PFSK-1 (cell line): ENCODE results near the gene MCRIP1. TPM values are rescaled to one million over a fixed set of nuclear protein-coding genes. Genes with fewer than 3 reads are reported as not detected.

Source experiments
- FOXP2 ChIP-seq: optimal IDR thresholded peaks from 2 replicates; pipeline ENCODE3; 2011; ENCODE audit warnings: borderline replicate concordance, control low read depth, inconsistent platforms; ENCODE audit not compliant: insufficient read depth; ENCODE audit errors: extremely low read length, extremely low read depth
- POLR2AphosphoS5 ChIP-seq: IDR thresholded peaks from 2 replicates; pipeline ENCODE4 v1.6.1; 2012; ENCODE audit warnings: low read depth, mild to moderate bottlenecking, control low read depth, low read length, moderate library complexity
- SIN3A ChIP-seq: IDR thresholded peaks from 2 replicates; pipeline ENCODE4 v1.6.1; 2012; ENCODE audit warnings: mild to moderate bottlenecking, low read length, moderate library complexity, borderline replicate concordance; ENCODE audit not compliant: insufficient read depth
- TAF1 ChIP-seq: IDR thresholded peaks from 2 replicates; pipeline ENCODE4 v1.6.1; 2012; ENCODE audit warnings: low read length, control low read depth, borderline replicate concordance; ENCODE audit not compliant: insufficient read depth
- polyA plus RNA-seq: library from polyadenylated mRNA; unstranded; fragments of >200 nt; gene quantifications from one replicate; pipeline ENCODE4 v1.2.1, GENCODE V29; 2012; ENCODE audit warnings: low read depth, missing spikeins; ENCODE audit not compliant: insufficient read length
- TF ChIP-seq, protein P1 (sequence below), 2 experiments: IDR thresholded peaks; 2 replicates each; pipeline versions ENCODE4 v1.6.1 to v1.8.0; 2011 to 2012; ENCODE audit warnings: low read depth in 2 of 2, low read length in 2 of 2, control low read depth in 1 of 2, inconsistent platforms in 1 of 2, mild to moderate bottlenecking in 1 of 2, moderate library complexity in 1 of 2; ENCODE audit not compliant: insufficient read depth in 1 of 2

The MCRIP1 gene
- polyA plus RNA-seq, result 161 TPM

GRCh38 chr17:81833160-81833920 lies at the start of gene MCRIP1:
Gene MCRIP1, minus strand, starts transcription at chr17:81833291. Its CDS starts 8,785 bp downstream, at chr17:81824506.
- peak; percentile 93 for TF ChIP-seq FOXP2
- peak; percentile 71; the same call in 1 of the 2 replicates for TF ChIP-seq TAF1
- TF ChIP-seq POLR2AphosphoS5, result peak; percentile 62; the same call in 1 of the 2 replicates
- TF ChIP-seq SIN3A, result peak; percentile 66; the same call in 1 of the 2 replicates
- TF ChIP-seq, protein P1, sequence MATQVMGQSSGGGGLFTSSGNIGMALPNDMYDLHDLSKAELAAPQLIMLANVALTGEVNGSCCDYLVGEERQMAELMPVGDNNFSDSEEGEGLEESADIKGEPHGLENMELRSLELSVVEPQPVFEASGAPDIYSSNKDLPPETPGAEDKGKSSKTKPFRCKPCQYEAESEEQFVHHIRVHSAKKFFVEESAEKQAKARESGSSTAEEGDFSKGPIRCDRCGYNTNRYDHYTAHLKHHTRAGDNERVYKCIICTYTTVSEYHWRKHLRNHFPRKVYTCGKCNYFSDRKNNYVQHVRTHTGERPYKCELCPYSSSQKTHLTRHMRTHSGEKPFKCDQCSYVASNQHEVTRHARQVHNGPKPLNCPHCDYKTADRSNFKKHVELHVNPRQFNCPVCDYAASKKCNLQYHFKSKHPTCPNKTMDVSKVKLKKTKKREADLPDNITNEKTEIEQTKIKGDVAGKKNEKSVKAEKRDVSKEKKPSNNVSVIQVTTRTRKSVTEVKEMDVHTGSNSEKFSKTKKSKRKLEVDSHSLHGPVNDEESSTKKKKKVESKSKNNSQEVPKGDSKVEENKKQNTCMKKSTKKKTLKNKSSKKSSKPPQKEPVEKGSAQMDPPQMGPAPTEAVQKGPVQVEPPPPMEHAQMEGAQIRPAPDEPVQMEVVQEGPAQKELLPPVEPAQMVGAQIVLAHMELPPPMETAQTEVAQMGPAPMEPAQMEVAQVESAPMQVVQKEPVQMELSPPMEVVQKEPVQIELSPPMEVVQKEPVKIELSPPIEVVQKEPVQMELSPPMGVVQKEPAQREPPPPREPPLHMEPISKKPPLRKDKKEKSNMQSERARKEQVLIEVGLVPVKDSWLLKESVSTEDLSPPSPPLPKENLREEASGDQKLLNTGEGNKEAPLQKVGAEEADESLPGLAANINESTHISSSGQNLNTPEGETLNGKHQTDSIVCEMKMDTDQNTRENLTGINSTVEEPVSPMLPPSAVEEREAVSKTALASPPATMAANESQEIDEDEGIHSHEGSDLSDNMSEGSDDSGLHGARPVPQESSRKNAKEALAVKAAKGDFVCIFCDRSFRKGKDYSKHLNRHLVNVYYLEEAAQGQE (IDR thresholded peaks at IDR 0.05; ENCODE audit: insufficient read depth in 1 of 2, low read depth in 2 of 2, low read length in 2 of 2), result no peak

DNA sequence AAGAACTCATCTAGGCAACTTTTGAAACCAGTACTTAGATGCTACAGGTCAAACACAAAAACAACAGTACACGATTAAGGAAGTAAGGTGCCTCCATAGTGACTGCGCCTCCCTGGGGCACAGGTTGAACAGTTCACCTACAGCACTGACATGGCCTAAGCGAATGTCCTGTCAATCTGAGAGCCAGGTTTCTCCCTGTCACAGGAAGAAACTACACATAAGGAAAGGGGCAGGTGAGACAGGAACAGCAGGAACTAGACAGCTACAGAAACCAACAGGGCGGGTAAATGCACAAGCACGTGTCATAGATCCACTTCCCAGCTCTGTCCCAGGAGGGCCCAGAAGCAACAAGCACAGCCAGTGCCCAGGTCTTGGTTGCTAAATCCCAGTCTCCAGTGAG lies 46.0 kb upstream of the MCRIP1 start:
- no peak for TF ChIP-seq FOXP2
- TF ChIP-seq SIN3A, result no peak
- TF ChIP-seq, protein P1 (IDR thresholded peaks at IDR 0.05; ENCODE audit: insufficient read depth in 1 of 2, low read depth in 2 of 2, low read length in 2 of 2), result no peak
- TF ChIP-seq POLR2AphosphoS5, result no peak
- no peak for TF ChIP-seq TAF1

DNA sequence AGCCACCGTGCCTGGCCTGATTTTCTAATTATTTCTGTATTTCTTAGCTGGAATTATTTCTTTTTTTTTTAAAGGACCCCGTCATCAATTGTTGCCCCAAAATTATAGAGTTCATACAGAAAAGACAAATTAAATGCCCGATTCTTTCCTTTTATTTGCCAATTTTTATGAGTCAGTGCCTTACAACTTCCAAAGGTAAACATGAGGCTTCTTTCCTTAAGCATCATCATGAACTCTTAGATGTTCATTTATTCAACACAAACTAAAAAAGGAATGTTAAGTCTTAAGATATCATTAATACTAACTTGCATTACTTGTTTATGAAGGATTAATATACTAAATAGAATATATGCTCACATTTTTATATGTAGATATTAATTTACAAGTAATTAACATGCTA lies 45.2 kb upstream of the MCRIP1 start:
- TF ChIP-seq SIN3A, result no peak
- TF ChIP-seq TAF1, result no peak
- TF ChIP-seq, protein P1 (IDR thresholded peaks at IDR 0.05; ENCODE audit: insufficient read depth in 1 of 2, low read depth in 2 of 2, low read length in 2 of 2), result no peak
- TF ChIP-seq POLR2AphosphoS5, result no peak
- no peak for TF ChIP-seq FOXP2

GRCh38 chr17:81877569-81877968 lies 44.5 kb upstream of the MCRIP1 start:
- TF ChIP-seq TAF1 (no peak), SIN3A (no peak), FOXP2 (no peak), POLR2AphosphoS5 (no peak)
- TF ChIP-seq, protein P1 (IDR thresholded peaks at IDR 0.05; ENCODE audit: insufficient read depth in 1 of 2, low read depth in 2 of 2, low read length in 2 of 2), result no peak
